DOHH2 (cell line): ENCODE results near the gene PCDH17.

Source experiments
- CTCF ChIP-seq: fragments of 200-600 bp; sonication (generic); IDR thresholded peaks from one replicate; pipeline ENCODE4 v1.5.1; 2014; ENCODE audit warnings: antibody characterized with exemption, mild to moderate bottlenecking, low read depth, low read length; ENCODE audit not compliant: poor library complexity, severe bottlenecking
- EZH2phosphoT487 ChIP-seq: fragments of 200-600 bp; sonication (generic); IDR thresholded peaks from 2 replicates; pipeline ENCODE4 v1.6.1; 2017; ENCODE audit warnings: borderline replicate concordance, mild to moderate bottlenecking, antibody characterized with exemption, low read length, moderate library complexity, mixed read lengths

- TF ChIP-seq CTCF: no peak
- TF ChIP-seq EZH2phosphoT487: no peak
These were observed 40.6 kb downstream of the PCDH17 start for GRCh38 chr13:57672168-57672567.
